ENCODE results near the gene CCSER2.

- TF ChIP-seq CTCF (IDR thresholded peaks at IDR 0.05) (no peak), POLR2A (IDR thresholded peaks at IDR 0.05) (no peak), POLR2AphosphoS5 (IDR thresholded peaks at IDR 0.05) (no peak), EP300 (IDR thresholded peaks at IDR 0.05) (no peak)
Observed at GRCh38 chr10:84398696-84399095, 70.3 kb downstream of the CCSER2 start.
